Ovary (tissue), 9 donors: ENCODE measurements around the gene THADA. TPM values are rescaled to one million over a fixed set of nuclear protein-coding genes. Genes with fewer than 3 reads are reported as not detected.

Experiments
- DNase-seq, 5 donors: peaks; one replicate each; pipeline ENCODE4 v3.0.0-alpha.2; 2019 to 2020
- H3K27ac ChIP-seq, 2 donors: fragments of 200-600 bp; one replicate each; pipeline versions ENCODE4 v1.5.1 to v1.8.0; 2019 to 2022
- H3K27me3 ChIP-seq: fragments of 200-600 bp; one replicate; pipeline ENCODE4 v1.8.0; 2022
- H3K36me3 ChIP-seq: fragments of 200-600 bp; sonication (generic); one replicate; pipeline ENCODE4 v1.5.1; 2019
- H3K4me1 ChIP-seq: one replicate; pipeline ENCODE4 v1.8.1; 2013; ENCODE audit warnings: mild to moderate bottlenecking, moderate library complexity; ENCODE audit not compliant: insufficient read depth
- H3K4me3 ChIP-seq: fragments of 200-600 bp; sonication (generic); one replicate; pipeline ENCODE4 v1.5.1; 2017
- H3K9me3 ChIP-seq, 2 donors: fragments of 200-600 bp in 1 of 2; sonication (generic) in 1 of 2; one replicate each; pipeline versions ENCODE4 v1.5.1 to v1.8.1; 2013 to 2019; ENCODE audit warnings: mild to moderate bottlenecking in 1 of 2, moderate library complexity in 1 of 2
- CTCF ChIP-seq, 3 donors: fragments of 450-650 bp in 2 of 3; fragments of 200-600 bp in 1 of 3; IDR thresholded peaks; one replicate each; pipeline versions ENCODE4 v1.5.1 to v1.8.0; 2016 to 2022; ENCODE audit warnings: antibody characterized with exemption in 3 of 3, mild to moderate bottlenecking in 1 of 3
- EP300 ChIP-seq: sonication (generic); formaldehyde crosslinking; IDR thresholded peaks from one replicate; pipeline ENCODE4 v1.6.1; 2017; ENCODE audit warnings: antibody characterized with exemption
- POLR2A ChIP-seq: fragments of 450-650 bp; IDR thresholded peaks from one replicate; pipeline ENCODE4 v1.6.1; 2017; ENCODE audit warnings: antibody characterized with exemption, mild to moderate bottlenecking, moderate library complexity
- WGBS, 3 donors: extraction: QIAGEN DNeasy Blood & Tissue Kit in 1 of 3; methylation state at CpG; one replicate each; pipeline versions ENCODE4 v1.1.5 to v1.1.7; 2013 to 2017; 5-methylcytosine and 5-hydroxymethylcytosine counted together
- intact Hi-C, 4 donors: fragments of 100-400 bp; cut with DNase I; formaldehyde crosslinking; loops; one replicate each; pipeline versions ENCODE4 v1.11.0 to v1.15.1; 2022 to 2023
- polyA plus RNA-seq, 2 donors: library from polyadenylated mRNA; stranded (reverse); fragments of 200-250 nt in 1 of 2; fragments of 350-450 nt in 1 of 2; fragmentation: Illumina TruSeq in 1 of 2; extraction: RNeasy Lipid Tissue Mini Kit (QIAGEN cat#74804) in 1 of 2; gene quantifications; one replicate each; pipeline ENCODE4 v1.2.3, GENCODE V29; 2013 to 2014
- total RNA-seq, 7 donors: library from RNA; depleted of rRNA in 2 of 7; stranded (reverse); fragments of >200 nt in 2 of 7; fragmentation: NEBNext Ultra II Directional in 3 of 7; extraction: Animal tissue kit (Norgen Biotek cat#: 25700) in 3 of 7; gene quantifications; one replicate each; pipeline versions ENCODE4 v1.1.0 to v1.2.4, GENCODE V29; 2016 to 2023
- donor health status: DM: no; HTN: no; CAD: no; lungs with moderate emphysema.
- donor health status: DM: no; HTN: no; CAD: no.
- donor health status: Bipolar disorder and iron deficiency.
- donor health status: DM: yes; HTN: yes; CAD: no.
- donor health status: DM: no; HTN: no; CAD: no.
- donor health status: DM: yes; HTN: yes; CAD: no.

The THADA gene
- total and polyA plus RNA-seq, 9 donors, result 14.0 to 46.8 (median 28.6) TPM

GRCh38 chr2:43376523-43377198, 219.2 kb downstream of the THADA start:
- WGBS, 3 donors, result 84 to 90% (median 86%) methylated on average over 8 of the region's 8 CpGs
- TF ChIP-seq CTCF (IDR thresholded peaks at IDR 0.05), result no peak
- no peak for TF ChIP-seq EP300
- TF ChIP-seq POLR2A, result no peak
- Histone ChIP-seq H3K27ac (peak overlapping the region in 1 of 2 donors; percentile 47), H3K27me3 (no peaks in the 10 kb centered on the region), H3K36me3 (no peaks in the 10 kb centered on the region), H3K4me3 (no peak overlapping the region), H3K9me3 (no peaks in the 10 kb centered on the region), H3K4me1 (peaks cover 2% of the 10 kb centered on the region)
- no peak for DNase-seq
- intact Hi-C loops, result no loop called here

GRCh38 chr2:43375746-43376522, 219.9 kb downstream of the THADA start:
- Histone ChIP-seq H3K4me3 (no peak overlapping the region), H3K27ac (peak overlapping the region in 1 of 2 donors; percentile 47), H3K36me3 (no peaks in the 10 kb centered on the region), H3K27me3 (no peaks in the 10 kb centered on the region), H3K9me3 (no peaks in the 10 kb centered on the region), H3K4me1 (peaks cover 2% of the 10 kb centered on the region)
- TF ChIP-seq EP300 (no peak), CTCF (IDR thresholded peaks at IDR 0.05) (no peak), POLR2A (no peak)
- no peak for DNase-seq
- intact Hi-C loops, result no loop called here
- WGBS, 3 donors, result 36 to 59% (median 58%) methylated on average over 3 of the region's 3 CpGs

- Histone ChIP-seq H3K27me3 (no peaks in the 10 kb centered on the region), H3K27ac (no peak overlapping the region), H3K4me3 (no peak overlapping the region), H3K36me3 (no peaks in the 10 kb centered on the region), H3K9me3 (no peaks in the 10 kb centered on the region), H3K4me1 (peaks cover 6% of the 10 kb centered on the region)
- intact Hi-C loops, result no loop called here
- no peak for DNase-seq
- 94 to 98% (median 96%) methylated on average over 8 of the region's 8 CpGs for WGBS, 3 donors
- TF ChIP-seq CTCF (IDR thresholded peaks at IDR 0.05) (no peak), POLR2A (no peak), EP300 (no peak)
These were observed 223.3 kb downstream of the THADA start for GRCh38 chr2:43372416-43373081.

- H3K4me1 ChIP-seq, result peaks cover 4% of the 10 kb centered on the region
- H3K27me3 ChIP-seq, result no peaks in the 10 kb centered on the region
- no peak overlapping the region for H3K4me3 ChIP-seq
- H3K9me3 ChIP-seq, result no peaks in the 10 kb centered on the region
- DNase-seq, result no peak
- intact Hi-C loops, result no loop called here
- H3K36me3 ChIP-seq, result no peaks in the 10 kb centered on the region
- H3K27ac ChIP-seq, result peak overlapping the region in 1 of 2 donors; percentile 31
- TF ChIP-seq EP300, result no peak
These were observed 225.1 kb downstream of the THADA start for GRCh38 chr2:43370705-43371104.
